ENCODE results near the gene DRC7.

DNA sequence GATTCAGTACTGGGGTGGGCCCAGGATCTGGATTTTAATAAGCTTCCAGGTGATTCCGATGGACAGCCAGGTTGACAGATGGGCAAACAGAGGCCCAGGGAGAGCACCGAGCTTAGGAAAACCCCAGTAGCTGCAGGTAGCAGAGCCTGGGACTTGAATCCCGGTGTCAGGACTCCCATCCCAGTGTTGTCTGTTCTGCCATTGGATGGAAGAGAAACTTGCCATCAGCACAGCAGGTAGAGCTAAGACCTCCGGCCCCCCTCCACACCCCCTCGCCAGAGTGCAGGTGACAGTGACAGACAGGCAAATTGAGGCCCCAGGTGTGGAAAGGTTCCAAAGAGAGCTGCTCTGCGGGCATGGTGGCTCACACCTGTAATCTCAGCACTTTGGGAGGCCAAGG is 53.4 kb downstream of the DRC7 start:
- TF ChIP-seq, protein P1, sequence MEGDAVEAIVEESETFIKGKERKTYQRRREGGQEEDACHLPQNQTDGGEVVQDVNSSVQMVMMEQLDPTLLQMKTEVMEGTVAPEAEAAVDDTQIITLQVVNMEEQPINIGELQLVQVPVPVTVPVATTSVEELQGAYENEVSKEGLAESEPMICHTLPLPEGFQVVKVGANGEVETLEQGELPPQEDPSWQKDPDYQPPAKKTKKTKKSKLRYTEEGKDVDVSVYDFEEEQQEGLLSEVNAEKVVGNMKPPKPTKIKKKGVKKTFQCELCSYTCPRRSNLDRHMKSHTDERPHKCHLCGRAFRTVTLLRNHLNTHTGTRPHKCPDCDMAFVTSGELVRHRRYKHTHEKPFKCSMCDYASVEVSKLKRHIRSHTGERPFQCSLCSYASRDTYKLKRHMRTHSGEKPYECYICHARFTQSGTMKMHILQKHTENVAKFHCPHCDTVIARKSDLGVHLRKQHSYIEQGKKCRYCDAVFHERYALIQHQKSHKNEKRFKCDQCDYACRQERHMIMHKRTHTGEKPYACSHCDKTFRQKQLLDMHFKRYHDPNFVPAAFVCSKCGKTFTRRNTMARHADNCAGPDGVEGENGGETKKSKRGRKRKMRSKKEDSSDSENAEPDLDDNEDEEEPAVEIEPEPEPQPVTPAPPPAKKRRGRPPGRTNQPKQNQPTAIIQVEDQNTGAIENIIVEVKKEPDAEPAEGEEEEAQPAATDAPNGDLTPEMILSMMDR (conservative IDR thresholded peaks at IDR 0.05), result no peak
- no peak for TF ChIP-seq ZFX (IDR thresholded peaks at IDR 0.05)

All from C4-2B (cell line).